Stimulated activated CD4-positive, alpha-beta T cell treated with anti-CD3 and anti-CD28 coated beads, Interleukin-12 subunit alpha, Interleukin-12 subunit beta, amount 100 ng/mL, for 4 hours (primary cell): ENCODE measurements around the gene IRAK1.
"Not testable (repeated sequence)": the region's sequence is repeated elsewhere in the genome, so short reads cannot be mapped to it uniquely, and the experiment has no call there.

Experiments
- DNase-seq: peaks from one replicate; pipeline ENCODE4 v3.0.0-alpha.2; 2020

The IRAK1 gene

DNA sequence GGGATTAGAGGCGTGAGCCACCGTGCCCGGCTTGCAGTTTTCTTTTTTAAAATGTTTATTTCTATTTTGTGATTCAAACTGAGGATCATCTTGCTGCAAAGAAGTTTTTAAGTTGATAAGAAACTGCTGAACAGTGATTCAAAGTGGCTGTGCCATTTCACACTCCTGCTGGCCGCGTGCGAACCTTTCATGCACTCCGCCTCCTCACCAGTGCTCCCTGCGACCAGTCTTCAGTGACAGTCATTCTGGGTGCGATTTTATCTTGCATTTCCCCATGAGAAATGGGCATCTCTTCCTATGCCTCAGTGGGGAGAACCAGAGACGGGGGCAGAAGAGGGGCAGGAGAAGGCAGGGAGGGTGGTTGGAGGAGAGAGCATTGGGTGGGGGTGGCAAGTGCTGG is 25.7 kb downstream of the IRAK1 start:
- no peak for DNase-seq

DNA sequence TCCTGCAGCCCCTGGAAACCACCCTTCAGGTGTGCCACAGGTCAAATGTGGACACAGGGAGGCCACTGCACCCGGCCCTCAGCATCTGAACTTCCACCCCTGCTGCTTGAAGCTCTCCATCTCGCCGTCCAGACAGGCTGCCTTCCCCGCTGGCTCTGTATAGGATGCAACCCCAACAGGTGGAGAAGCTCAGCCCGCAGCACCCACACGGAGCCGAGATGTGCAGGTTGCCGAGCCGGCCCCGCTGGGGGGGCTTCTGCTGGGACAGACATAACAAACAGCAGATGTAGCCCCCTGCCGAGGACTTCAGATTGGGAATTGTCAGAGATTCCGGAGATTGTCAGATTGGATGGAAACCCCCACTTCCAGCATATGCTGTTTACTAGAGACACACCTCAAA is 26.6 kb downstream of the IRAK1 start:
- no peak for DNase-seq

DNA sequence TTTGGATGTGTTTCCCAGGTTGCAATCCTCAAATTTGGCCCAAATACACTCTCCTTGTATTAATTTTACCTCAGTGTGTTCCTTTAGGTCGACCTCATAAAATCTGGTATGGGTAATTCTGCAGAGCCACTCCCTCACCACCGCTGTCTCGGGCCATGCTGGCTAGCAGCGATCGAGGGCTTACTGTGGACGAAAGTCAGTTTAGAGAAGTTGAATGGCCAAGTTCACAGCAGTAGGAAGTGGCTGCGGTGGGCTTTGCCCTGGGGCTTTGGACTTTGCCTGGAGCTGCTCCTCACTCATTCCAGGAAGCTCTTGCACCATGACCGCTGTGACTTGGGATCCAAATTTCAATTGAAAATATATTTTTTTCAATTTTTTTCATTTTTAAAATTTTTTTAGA is 27.5 kb downstream of the IRAK1 start:
- no peak for DNase-seq

DNA sequence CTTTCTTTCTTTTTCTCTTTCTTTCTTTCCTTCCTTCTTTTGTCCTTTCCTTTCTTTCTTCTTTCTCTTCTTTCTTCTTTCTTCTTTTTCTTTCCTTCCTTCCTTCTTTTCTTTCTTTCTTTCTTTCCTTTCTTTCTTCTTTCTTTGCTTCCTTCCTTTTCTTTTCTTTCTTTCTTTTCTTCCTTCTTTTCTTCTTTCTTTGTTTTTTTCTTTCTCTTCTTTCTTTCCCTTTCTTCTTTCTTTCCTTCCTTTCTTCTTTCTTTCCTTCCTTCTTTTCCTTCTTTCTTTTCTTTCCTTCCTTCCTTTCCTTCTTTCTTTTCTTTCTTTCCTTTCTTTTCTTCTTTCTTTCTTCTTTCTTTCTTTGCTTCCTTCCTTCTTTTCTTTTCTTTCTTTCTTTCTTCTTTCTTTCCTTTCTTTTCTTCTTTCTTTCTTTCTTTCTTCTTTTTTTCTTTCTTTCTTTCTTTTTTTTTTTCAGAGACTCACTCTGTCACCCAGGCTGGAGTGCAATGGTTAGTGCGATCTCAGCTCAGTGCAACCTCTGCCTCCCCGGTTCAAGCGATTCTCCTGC is 28.6 kb downstream of the IRAK1 start:
- no peak for DNase-seq

DNA sequence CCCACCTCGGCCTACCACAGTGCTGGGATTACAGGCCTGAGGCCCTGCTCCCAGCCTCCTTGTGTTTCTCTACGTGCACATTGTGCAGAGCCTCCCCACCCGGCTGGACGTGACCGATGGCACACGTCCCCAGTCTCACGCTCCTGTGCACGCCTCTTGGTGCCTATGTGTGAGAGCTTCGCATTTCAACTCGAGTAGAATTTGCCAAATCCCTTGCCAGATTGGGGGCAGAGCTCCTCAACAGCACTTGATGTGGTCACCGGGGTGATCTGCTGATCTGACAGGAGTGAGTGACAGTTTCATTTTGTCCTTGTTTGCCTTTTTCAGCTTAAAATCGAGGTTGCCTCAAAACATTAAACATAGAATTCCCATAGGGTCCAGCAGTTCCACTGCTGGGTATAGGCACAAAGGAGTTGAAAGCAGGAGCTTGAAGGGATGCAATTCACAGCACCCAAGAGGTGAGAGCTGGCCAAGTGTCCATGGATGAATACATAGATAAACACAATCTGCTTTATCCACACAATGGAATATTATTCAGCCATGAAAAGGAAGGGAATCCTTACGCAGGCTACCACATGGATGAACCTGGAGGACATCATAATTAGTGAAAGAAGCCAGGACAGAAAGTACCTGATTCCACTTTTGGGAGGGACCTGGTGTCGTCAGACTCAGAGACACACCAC is 29.6 kb downstream of the IRAK1 start:
- no peak for DNase-seq

DNA sequence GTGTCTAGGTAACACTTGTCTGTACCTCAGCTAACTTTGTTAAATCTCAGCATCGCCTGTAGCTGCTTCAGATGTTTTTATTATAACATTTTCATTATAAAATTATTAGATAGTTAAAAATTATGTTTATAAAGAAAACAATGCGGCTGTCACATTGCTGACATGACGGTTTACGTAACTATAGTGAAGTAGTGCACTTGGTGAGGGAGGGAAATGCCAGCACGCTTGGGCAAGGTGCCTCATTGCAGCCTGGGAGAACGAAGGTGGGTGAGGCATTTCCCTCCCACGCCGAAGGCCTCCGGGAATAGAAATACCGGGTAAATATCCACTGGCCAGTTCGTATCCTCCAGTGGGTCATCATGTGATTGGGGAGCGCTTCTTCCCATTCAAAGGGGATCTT is 31.2 kb downstream of the IRAK1 start:
- DNase-seq: no peak

DNA sequence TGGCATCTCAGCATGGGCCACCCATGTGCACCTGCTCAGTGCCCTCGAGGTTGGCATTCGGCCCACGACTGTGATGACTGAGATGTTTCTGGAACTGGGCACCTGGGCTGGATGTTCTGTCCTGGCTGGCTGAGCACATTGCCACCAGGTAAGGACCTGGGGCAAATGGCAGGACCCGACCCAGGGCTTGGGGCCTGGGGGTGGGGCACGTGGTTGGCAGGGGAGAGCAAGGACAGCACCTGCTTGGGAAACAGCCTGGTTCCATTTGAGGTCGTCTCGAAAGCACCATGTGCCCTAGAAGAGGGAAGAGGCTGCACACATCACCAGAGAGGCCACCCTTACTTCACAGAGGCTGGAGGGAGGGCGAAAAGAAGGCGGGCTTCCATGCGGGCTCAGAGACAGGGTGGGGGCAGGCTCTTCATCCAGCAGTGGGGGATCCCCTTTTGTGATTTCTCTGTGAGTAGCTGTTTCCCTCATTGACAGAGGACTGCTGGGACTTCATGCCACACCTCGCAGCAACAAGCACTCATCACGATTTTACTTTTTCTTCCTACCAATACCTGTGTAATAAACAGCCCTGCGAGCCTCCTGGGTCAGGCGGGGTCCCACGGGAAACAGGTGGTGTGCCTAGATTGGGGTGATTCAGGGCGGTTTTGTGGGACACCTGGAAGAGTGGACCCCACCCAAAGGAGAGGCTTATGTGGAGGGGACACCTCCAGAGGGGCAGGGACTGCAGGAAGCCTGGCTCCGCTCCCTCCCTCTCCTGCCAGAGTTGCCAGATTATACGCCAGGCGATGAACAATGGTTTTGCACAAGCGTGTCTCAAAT is 35.1 kb downstream of the IRAK1 start:
- no peak for DNase-seq

DNA sequence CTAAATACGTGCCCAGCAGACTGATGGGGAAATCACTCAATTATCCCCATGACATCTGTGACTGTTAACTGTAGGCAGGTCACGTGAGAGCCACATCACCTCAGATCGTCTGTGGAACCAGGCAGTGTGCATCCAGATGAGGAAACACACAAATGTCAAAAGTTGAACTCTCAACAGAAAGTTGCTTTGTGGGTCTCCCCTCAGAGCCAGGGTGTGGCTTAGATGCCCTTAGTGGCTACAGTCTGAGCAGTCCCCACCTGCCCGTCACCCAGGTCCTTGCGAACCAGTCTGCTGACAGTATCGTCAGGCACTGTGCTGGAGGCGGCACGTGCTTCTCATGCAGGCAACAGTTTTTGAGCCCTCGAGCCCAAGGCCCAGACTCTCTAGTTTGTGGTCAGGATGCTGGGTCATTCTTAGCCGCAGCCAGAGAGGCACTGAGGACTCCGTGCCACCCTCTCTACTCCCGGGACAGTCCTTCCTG is 36.3 kb downstream of the IRAK1 start:
- no peak for DNase-seq

DNA sequence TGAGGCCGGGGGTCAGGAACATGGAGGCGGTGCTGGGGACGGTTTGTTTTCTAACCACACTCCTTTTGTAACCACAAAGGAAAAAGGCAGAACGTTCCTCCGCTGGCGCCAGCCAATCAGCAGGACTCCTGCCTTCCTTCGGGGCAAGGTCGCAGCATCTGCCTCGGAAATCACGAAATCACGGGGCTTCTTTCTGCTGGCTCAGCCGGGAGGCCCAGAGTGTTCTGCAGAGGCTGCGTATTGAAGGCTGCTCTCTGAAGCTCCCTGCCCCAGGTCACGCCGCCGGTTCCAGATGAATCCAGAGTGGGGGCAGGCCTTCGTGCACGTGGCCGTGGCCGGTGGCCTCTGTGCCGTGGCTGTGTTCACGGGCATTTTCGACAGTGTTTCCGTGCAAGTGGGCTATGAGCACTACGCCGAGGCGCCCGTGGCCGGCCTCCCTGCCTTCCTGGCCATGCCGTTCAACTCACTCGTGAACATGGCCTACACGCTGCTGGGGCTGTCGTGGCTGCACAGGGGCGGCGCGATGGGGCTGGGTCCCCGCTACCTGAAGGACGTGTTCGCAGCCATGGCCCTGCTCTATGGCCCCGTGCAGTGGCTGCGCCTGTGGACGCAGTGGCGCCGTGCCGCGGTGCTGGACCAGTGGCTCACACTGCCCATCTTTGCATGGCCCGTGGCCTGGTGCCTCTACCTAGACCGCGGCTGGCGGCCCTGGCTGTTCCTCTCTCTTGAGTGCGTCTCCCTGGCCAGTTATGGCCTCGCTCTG is 37.8 kb downstream of the IRAK1 start:
- peak; percentile 38 for DNase-seq

DNA sequence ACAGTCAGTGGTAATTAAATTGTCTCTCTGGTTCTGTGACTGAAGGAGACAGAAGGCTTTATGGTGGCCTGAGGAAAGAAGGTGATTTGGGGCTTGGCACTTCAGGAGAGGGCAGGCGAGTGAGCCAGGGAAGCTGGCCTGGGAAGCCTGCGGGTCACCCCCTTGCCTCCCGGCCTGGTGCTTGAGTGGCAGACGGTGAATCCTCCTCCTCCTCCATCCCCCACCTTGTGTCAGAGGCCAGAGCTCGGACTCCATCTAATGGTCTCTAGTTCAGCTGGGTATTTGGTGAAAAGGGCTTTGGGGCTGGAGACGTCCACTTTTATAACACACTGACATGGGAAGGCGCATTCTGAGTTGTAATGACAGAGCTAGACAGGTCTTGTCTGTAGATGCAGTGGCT is 38.5 kb downstream of the IRAK1 start:
- DNase-seq: no peak

DNA sequence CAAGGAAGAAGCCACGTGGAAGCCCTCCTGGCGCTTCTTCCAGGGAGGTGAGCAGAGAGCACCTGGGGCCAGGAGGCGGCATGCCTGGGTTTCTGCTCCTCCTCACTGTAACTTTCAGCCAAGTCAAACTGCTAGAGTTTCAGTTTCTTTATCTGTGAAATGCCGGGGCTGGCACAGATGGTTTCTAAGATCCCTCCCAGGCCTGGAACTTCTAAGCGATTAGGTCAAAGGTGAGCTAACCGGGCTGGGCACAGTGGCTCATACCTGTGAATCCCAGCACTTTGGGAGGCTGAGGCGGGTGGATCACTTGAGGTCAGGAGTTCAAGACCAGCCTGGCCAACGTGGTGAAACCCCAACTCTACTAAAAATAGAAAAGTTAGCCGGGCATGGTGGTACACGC is 39.3 kb downstream of the IRAK1 start:
- DNase-seq: not testable (repeated sequence)

DNA sequence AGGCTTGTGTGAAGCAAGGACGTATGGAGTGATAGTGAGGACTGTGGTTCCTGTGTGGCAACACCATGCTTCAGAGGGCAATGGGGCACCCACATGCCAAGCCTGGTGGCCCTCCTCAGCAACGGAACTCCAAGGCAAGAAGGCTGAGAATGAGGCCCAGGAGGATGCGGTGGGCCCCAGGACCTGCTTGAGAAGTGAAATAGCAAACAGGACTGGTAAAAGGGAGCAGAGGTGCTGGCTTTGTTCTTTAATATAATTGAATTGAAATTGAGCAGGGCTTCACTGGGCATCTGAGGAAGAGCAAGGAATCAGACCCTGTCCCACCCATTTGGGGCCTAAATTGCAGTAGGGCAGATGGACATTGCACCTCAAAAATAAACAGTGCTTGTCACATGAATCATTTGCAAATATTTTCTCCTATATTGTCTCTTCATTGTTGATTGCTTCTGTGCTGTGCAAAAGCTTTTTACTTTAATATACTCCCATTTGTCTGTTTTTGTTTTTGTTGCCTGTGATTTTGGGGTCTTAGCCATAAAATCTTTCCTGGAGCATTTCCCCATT is 44.9 kb downstream of the IRAK1 start:
- DNase-seq: no peak

DNA sequence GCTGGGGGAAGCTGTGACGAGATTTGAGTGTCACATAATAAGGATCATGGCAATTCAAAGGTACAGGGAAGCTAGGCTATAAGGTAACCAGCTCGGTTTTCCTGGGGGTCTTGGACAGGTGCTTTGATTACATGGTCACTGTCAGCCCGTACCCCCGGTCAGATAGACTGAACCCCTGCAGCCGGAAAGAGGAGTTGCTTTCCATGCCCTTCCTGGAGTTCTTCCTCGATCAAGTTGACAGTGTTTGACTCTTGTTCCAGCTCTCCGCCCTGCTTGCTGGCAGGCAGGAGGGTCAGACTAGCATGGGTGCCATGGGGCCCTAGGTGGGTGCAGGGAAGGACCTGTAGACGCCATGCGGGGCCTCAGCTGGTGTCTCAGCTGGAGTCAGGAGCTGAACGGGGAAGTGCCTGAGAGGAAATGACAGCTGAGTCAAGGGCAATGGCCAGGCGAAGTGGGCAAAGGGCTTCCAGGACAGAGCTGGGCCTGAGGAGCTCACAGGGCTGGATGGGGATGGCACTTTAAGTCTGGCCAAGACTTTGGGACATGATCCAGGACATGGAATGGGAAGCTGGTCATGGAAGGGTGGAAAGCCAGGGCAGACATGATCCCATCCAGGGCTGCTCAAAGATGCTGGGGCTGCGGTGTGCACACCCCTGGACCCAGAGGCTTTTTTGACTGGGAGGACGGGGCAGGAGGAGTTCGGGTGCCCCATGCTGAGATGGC is 45.5 kb downstream of the IRAK1 start:
- DNase-seq: no peak

DNA sequence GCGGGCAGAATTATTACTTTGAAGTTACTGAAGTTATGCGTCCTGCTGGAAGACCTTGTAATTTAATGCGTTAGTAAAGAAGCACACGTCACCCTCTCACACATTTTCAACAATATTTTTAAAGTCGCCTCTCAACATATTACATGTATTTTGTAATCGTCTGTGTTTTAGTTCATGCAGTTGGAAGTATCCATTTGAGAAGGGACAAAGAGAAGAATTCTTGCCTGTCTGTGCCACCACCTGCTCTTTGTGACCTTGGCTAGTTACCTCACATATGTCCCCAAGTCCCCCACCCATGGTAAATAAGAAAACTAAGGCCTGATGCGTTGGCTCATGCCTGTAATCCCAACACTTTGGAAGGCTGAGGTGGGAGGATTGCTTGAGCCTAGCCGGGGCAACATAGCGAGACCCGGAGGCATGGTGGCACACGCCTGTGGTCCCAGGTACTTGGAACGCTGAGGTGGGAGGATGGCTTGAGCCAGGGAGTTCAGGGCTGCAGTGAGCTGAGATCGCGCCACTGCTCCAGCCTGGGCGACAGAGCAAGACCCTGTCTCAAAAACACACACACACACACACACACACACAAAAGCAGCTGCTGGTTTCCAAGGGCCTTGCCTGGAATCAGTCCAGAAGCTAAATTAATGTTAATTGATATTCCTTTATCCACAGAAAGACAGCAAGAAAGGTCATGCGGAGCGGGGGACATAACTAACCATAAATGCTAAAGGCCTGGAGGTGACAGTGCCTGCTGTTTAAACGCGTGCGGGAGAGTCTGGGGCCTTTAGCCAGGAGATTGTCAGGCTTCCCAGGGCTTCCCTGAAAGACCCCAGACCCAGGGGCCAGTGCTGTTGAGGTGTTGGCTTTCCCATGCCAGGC is 46.3 kb downstream of the IRAK1 start:
- no peak for DNase-seq

DNA sequence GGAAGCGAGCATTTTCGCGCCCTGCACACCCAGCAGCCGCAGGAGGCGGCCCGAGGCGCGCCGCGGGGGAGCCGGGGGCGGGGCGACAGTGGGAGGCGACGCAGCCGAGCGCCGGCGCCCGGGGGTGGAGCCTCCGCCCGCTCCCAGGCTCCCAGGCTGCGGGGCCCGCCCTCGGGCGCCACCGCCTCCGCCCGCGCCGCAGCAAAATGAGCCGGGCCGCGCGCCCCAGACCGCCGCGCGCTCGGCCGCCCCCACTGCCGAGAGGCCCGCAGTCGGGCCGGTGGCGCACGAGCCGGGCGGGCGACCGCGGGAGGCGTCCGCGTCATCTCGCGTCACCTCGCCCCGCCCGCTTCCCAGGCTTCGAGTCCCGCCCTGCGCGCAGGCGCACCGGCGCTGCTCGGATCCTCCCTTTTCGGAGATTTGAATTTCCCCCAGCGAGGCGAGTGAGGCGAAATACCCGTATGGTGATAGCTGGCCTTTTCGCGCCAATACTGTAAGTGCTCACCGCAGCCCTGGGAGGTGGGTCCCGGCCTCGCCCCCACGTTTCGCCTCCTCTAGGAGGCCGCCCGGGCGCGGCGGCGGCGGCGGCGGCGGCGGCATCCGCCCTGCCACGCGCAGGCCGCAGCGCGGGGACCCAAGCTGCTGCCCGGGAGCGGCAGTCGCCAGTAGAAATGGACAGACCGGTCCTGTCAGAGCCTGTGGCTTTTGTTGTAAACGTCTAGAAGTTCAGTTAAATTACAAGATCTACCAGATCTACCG is 47.2 kb downstream of the IRAK1 start, which contains the start of gene TMEM187:
Gene TMEM187 (plus strand): TSS at position 387 of the 759 bp plus-strand sequence. CDS start 9,309 bp downstream, outside the sequence.
- peak; percentile 81 for DNase-seq

DNA sequence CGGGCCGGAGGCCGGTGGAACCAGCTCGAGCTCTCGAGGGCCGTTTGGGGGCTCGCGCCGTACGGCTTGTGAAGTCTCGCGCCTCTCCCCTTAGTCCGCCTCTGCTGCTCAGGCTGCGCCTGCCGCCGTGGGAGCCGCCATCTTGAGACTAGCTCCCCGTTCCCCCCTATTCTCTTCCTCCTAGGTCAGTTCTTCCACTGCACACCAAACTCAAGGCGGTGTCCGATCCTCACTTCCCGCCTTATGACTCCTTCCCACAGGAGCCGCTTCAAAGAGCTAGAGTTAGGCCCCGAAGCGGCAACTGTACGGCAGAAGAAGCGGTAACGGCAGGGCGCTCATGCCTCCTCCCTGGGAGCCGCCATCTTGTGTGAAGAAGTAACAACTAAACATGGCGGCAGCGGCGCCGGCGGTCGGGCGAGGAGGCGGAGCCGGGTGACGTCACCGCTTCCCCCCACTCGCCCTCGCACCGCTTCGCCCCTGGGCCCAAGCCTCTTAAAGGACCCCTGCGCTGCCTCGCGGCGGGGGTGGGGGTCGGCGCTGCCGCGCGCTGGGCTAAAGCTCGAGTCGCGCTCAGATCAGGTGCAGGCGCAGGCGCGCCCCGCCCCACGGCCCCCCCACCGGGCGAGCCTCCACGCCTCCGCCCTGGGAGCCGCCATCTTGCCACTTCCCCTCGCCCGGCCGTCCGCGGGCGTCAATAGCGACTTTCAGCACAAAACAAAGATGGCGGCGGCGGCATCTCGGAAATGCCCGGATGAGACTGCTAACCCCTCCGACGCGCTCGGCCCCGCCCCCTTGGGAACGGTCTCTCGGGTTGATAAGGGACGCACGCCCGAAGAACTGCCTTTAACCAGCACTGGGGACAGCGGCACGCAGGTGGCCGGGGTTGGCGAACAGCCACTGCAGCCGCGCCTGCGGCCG is 48.0 kb downstream of the IRAK1 start, which contains the start of gene HCFC1:
Gene HCFC1 (minus strand): TSS at position 369 of the 918 bp plus-strand sequence. CDS start 978 bp downstream, outside the sequence.
- peak; percentile 84 for DNase-seq

DNA sequence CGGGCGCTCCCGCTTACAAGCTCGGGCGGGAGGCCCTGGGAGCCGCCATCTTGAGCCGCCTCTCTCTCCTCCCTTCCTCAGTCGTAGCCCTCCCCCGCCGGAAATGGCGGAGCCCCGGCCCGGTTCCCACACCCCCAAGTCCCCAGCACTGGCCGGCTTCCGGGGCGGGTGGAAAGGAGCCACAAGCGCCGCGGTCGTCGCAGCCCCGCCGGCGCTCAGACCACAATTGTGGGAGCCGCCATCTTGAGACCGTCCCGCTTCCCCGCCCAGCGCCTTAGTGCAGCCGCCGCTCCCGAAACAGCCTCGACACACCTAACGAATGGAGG is 48.6 kb downstream of the IRAK1 start:
- peak; percentile 78 for DNase-seq

DNA sequence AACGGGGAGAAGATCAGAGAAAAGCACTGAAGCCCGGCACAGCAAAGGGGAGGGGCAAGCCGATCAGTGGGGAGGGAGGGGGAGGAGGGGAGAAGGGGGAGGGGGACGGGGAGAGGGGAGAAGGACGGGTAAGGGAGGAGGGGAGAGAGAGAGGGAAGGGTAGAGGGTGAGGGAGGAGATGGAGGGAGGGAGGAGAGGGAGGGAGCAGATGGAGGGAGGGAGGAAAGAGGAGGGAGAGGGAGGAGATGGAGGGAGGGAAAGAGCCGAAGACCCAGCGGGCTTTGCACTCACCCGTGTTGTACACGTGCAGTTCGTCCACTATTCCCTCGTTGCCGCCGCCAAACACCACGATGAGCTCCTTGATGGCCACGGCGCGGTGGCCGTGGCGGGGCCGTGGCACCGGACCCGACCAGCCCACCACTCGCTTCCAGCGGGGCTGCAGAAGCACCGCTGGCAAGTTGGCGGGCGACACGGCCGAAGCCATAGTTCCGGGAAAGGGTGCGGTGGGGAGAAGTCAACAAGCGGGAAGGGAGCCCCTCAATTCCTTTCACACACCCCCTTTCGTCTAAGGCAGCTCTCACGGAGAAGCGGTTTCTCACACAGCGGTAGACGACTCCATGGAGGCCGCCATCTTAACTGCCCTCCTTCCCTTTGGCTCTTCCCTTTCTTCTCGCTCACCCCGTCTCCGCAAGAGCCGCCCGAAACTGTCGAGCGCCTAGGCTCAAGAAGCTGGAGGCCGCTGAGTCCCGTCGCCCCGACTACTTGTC is 49.2 kb downstream of the IRAK1 start:
- no peak for DNase-seq
